Liver (tissue), 9 donors: ENCODE measurements around the gene CLIC6. TPM values are rescaled to one million over a fixed set of nuclear protein-coding genes. Genes with fewer than 3 reads are reported as not detected.

Experiments
- DNase-seq: peaks from one replicate; pipeline ENCODE4 v3.0.0-alpha.2; 2017; ENCODE audit warnings: low spot score
- H3K27ac ChIP-seq, 2 donors: one replicate each; pipeline ENCODE4 v1.7.0; 2013; ENCODE audit warnings: inconsistent platforms in 2 of 2, low read length in 2 of 2, control low read depth in 1 of 2, low read depth in 1 of 2, mild to moderate bottlenecking in 1 of 2
- H3K27me3 ChIP-seq, 4 donors: one replicate each; pipeline versions ENCODE4 v1.6.1 to v1.7.0; 2013; ENCODE audit warnings: low read length in 3 of 4, inconsistent platforms in 1 of 4, mild to moderate bottlenecking in 1 of 4, moderate library complexity in 1 of 4; ENCODE audit not compliant: control insufficient read depth in 4 of 4, insufficient read depth in 4 of 4
- H3K36me3 ChIP-seq, 4 donors: one replicate each; pipeline versions ENCODE4 v1.6.1 to v1.7.0; 2013; ENCODE audit warnings: low read length in 3 of 4, mild to moderate bottlenecking in 3 of 4, low read depth in 1 of 4, moderate library complexity in 1 of 4; ENCODE audit not compliant: control insufficient read depth in 4 of 4, insufficient read depth in 3 of 4
- H3K4me1 ChIP-seq, 4 donors: one replicate each; pipeline versions ENCODE4 v1.6.1 to v1.7.0; 2013; ENCODE audit warnings: low read length in 3 of 4, mild to moderate bottlenecking in 3 of 4, moderate library complexity in 1 of 4; ENCODE audit not compliant: control insufficient read depth in 4 of 4, insufficient read depth in 4 of 4
- H3K4me3 ChIP-seq, 3 donors: one replicate each; pipeline versions ENCODE4 v1.6.1 to v1.7.0; 2013; ENCODE audit warnings: low read length in 3 of 3, control low read depth in 1 of 3, low read depth in 1 of 3, mild to moderate bottlenecking in 1 of 3
- H3K9ac ChIP-seq, 2 donors: one replicate each; pipeline ENCODE4 v1.7.0; 2013; ENCODE audit warnings: low read length in 2 of 2, mild to moderate bottlenecking in 2 of 2, moderate library complexity in 2 of 2, control low read depth in 1 of 2, low read depth in 1 of 2
- H3K9me3 ChIP-seq, 4 donors: one replicate each; pipeline versions ENCODE4 v1.6.1 to v1.7.0; 2013; ENCODE audit warnings: low read length in 3 of 4; ENCODE audit not compliant: control insufficient read depth in 4 of 4
- ATF3 ChIP-seq: IDR thresholded peaks from 2 replicates; pipeline ENCODE4 v1.6.1; 2016; ENCODE audit warnings: antibody characterized with exemption
- EGR1 ChIP-seq, 2 donors: IDR thresholded peaks; 2 replicates each; pipeline ENCODE4 v1.6.1; 2016 to 2018; ENCODE audit warnings: antibody characterized with exemption in 2 of 2, low read depth in 2 of 2
- FOXA1 ChIP-seq: IDR thresholded peaks from 2 replicates; pipeline ENCODE4 v1.6.1; 2016; ENCODE audit warnings: antibody characterized with exemption
- FOXA2 ChIP-seq: IDR thresholded peaks from 2 replicates; pipeline ENCODE4 v1.6.1; 2016; ENCODE audit warnings: antibody characterized with exemption
- GABPA ChIP-seq, 2 donors: IDR thresholded peaks in 1 of 2; conservative IDR thresholded peaks in 1 of 2; 2 replicates each; pipeline ENCODE4 v1.6.1; 2016; ENCODE audit warnings: antibody characterized with exemption in 2 of 2, mild to moderate bottlenecking in 1 of 2, moderate library complexity in 1 of 2
- HNF4A ChIP-seq, 2 donors: conservative IDR thresholded peaks; 2 replicates each; pipeline ENCODE4 v1.6.1; 2016; ENCODE audit warnings: antibody characterized with exemption in 2 of 2, mild to moderate bottlenecking in 2 of 2
- NR2F2 ChIP-seq: IDR thresholded peaks from 2 replicates; pipeline ENCODE4 v1.6.1; 2016; ENCODE audit warnings: antibody characterized with exemption
- RAD21 ChIP-seq, 2 donors: IDR thresholded peaks; 2 replicates each; pipeline ENCODE4 v1.6.1; 2016; ENCODE audit warnings: antibody characterized with exemption in 2 of 2, mild to moderate bottlenecking in 2 of 2
- SP1 ChIP-seq: IDR thresholded peaks from 2 replicates; pipeline ENCODE4 v1.6.1; 2018; ENCODE audit warnings: antibody characterized with exemption, mild to moderate bottlenecking
- TAF1 ChIP-seq: conservative IDR thresholded peaks from 2 replicates; pipeline ENCODE4 v1.6.1; 2016; ENCODE audit warnings: antibody characterized with exemption, mild to moderate bottlenecking
- YY1 ChIP-seq: IDR thresholded peaks from 2 replicates; pipeline ENCODE4 v1.6.1; 2016; ENCODE audit warnings: antibody characterized with exemption, mild to moderate bottlenecking
- ZBTB33 ChIP-seq: IDR thresholded peaks from 2 replicates; pipeline ENCODE4 v1.6.1; 2016; ENCODE audit warnings: antibody characterized with exemption
- WGBS: extraction: QIAGEN DNeasy Blood & Tissue Kit; methylation state at CpG from one replicate; pipeline ENCODE4 v1.1.7; 2013; 5-methylcytosine and 5-hydroxymethylcytosine counted together
- polyA plus RNA-seq, 2 donors: library from polyadenylated mRNA; stranded (reverse) in 1 of 2; unstranded in 1 of 2; fragments of 200-250 nt in 1 of 2; fragments of >200 nt in 1 of 2; fragmentation: Nextera tagmentation in 1 of 2; extraction: Ambion mirVana in 1 of 2; gene quantifications; one replicate each; pipeline versions ENCODE4 v1.2.1 to v1.2.3, GENCODE V29; 2013 to 2015
- total RNA-seq, 2 donors: library from RNA; depleted of rRNA; stranded (reverse); fragments of >200 nt; gene quantifications; one replicate each; pipeline ENCODE4 v1.2.3, GENCODE V29; 2014
- TF ChIP-seq, protein P1 (sequence below): IDR thresholded peaks from 2 replicates; pipeline ENCODE4 v1.6.1; 2016; ENCODE audit warnings: antibody characterized with exemption, mild to moderate bottlenecking
- TF ChIP-seq, protein P2 (sequence below): IDR thresholded peaks from 2 replicates; pipeline ENCODE4 v1.6.1; 2016; ENCODE audit warnings: antibody characterized with exemption
- donor health status: healthy.
- donor health status: healthy.
- donor health status: healthy.
- donor health status: healthy.
- donor health status: healthy.

CLIC6 gene
- total and polyA plus RNA-seq, 4 donors: 0.05 to 0.59 (median 0.23) TPM

DNA sequence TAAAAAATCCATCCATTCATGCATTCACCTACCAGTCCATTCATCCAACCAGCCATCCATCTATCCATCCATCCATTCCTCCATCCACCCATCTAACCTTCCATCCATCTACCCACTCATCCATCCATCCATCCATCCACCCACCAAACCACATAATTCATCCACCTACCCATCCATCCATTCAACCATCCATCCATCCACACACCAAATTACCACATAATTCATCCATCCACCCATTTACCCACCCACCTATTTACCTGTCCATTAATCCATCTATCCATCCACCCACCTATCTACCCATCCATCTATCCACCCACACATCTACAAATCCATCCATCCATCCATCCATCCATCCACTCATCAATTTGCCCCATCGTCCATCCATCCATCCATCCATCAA lies 71.4 kb downstream of the CLIC6 start (continued):
- TF ChIP-seq, protein P1, sequence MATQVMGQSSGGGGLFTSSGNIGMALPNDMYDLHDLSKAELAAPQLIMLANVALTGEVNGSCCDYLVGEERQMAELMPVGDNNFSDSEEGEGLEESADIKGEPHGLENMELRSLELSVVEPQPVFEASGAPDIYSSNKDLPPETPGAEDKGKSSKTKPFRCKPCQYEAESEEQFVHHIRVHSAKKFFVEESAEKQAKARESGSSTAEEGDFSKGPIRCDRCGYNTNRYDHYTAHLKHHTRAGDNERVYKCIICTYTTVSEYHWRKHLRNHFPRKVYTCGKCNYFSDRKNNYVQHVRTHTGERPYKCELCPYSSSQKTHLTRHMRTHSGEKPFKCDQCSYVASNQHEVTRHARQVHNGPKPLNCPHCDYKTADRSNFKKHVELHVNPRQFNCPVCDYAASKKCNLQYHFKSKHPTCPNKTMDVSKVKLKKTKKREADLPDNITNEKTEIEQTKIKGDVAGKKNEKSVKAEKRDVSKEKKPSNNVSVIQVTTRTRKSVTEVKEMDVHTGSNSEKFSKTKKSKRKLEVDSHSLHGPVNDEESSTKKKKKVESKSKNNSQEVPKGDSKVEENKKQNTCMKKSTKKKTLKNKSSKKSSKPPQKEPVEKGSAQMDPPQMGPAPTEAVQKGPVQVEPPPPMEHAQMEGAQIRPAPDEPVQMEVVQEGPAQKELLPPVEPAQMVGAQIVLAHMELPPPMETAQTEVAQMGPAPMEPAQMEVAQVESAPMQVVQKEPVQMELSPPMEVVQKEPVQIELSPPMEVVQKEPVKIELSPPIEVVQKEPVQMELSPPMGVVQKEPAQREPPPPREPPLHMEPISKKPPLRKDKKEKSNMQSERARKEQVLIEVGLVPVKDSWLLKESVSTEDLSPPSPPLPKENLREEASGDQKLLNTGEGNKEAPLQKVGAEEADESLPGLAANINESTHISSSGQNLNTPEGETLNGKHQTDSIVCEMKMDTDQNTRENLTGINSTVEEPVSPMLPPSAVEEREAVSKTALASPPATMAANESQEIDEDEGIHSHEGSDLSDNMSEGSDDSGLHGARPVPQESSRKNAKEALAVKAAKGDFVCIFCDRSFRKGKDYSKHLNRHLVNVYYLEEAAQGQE: no peak
- TF ChIP-seq HNF4A (conservative IDR thresholded peaks at IDR 0.05) (no peak), EGR1 (IDR thresholded peaks at IDR 0.05; ENCODE audit: low read depth in 2 of 2) (no peak), TAF1 (no peak), ATF3 (no peak), NR2F2 (no peak), FOXA1 (no peak)

DNA sequence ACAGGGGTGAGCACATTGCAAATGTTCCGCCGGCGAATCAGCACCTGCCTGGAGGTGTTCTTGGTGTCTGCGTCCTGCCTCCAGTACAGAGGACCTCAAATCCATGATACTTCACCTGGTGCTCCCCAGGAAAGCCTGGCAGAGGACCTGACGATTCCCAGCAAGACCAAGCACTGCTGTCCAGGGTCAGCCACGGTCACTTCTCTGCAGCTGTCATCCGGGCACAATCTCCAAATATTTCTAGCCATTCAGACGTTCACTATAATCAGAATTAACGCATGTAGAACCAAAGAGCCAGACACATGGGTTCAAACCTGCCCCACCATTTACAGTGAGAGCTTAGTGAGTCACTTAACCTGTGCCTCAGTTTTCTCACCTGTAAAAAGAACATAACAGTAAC lies 74.5 kb downstream of the CLIC6 start:
- Histone ChIP-seq H3K9me3 (no peaks in the 10 kb centered on the region), H3K27me3 (no peaks in the 10 kb centered on the region), H3K36me3 (no peaks in the 10 kb centered on the region), H3K4me3 (no peak overlapping the region), H3K27ac (no peak overlapping the region), H3K9ac (no peak overlapping the region), H3K4me1 (peaks cover 0 to 4% (median 0%) of the 10 kb centered on the region in 4 donors)
- 80% methylated on average over 9 of the region's 9 CpGs for WGBS
- TF ChIP-seq GABPA (IDR thresholded peaks at IDR 0.05 in 1 of 2, conservative IDR thresholded peaks at IDR 0.05 in 1 of 2): no peak
- TF ChIP-seq EGR1 (IDR thresholded peaks at IDR 0.05; ENCODE audit: low read depth in 2 of 2): no peak
- TF ChIP-seq ZBTB33: no peak
- TF ChIP-seq ATF3: no peak
- no peak for TF ChIP-seq TAF1
- DNase-seq: no peak

GRCh38 chr21:34743831-34744230 lies 75.0 kb downstream of the CLIC6 start:
- WGBS: 75% methylated on average over 9 of the region's 9 CpGs
- DNase-seq: no peak
- no peaks in the 10 kb centered on the region for H3K27me3 ChIP-seq
- TF ChIP-seq YY1 (no peak), SP1 (no peak), GABPA (IDR thresholded peaks at IDR 0.05 in 1 of 2, conservative IDR thresholded peaks at IDR 0.05 in 1 of 2) (no peak), NR2F2 (no peak), FOXA2 (no peak), FOXA1 (no peak), ZBTB33 (no peak), ATF3 (no peak), RAD21 (IDR thresholded peaks at IDR 0.05) (no peak), EGR1 (IDR thresholded peaks at IDR 0.05; ENCODE audit: low read depth in 2 of 2) (no peak), HNF4A (conservative IDR thresholded peaks at IDR 0.05) (no peak)
- TF ChIP-seq, protein P2, sequence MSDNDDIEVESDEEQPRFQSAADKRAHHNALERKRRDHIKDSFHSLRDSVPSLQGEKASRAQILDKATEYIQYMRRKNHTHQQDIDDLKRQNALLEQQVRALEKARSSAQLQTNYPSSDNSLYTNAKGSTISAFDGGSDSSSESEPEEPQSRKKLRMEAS: no peak
- TF ChIP-seq, protein P1: no peak

More at GRCh38 chr21:34743831-34744230, 75.0 kb downstream of the CLIC6 start:
- no peak overlapping the region for H3K4me3 ChIP-seq
- no peak overlapping the region for H3K27ac ChIP-seq
- H3K9me3 ChIP-seq: no peaks in the 10 kb centered on the region
- H3K9ac ChIP-seq: no peak overlapping the region
- H3K36me3 ChIP-seq: no peaks in the 10 kb centered on the region
- peaks cover 0 to 4% (median 0%) of the 10 kb centered on the region in 4 donors for H3K4me1 ChIP-seq
